ENCODE data around the gene SYCP3.

DNA sequence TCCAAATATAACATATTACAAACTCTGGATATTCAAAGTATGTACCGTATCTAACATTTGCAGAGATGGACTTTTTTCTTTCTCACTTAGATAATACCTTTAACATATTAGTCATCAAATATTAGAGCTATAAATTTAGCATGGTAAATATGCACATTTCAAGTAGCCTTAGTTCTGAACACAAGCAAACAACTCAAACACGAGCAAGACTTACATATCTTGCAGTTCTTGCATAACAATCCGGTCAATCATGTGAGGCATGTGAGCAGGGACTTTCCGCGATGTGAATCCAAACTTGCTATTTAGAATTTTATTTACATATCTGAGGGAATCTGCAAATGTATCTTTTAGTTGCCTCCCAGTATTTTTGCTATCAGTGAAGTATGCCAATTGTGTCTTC is 22.1 kb upstream of the SYCP3 start:
- TF ChIP-seq, protein P1, sequence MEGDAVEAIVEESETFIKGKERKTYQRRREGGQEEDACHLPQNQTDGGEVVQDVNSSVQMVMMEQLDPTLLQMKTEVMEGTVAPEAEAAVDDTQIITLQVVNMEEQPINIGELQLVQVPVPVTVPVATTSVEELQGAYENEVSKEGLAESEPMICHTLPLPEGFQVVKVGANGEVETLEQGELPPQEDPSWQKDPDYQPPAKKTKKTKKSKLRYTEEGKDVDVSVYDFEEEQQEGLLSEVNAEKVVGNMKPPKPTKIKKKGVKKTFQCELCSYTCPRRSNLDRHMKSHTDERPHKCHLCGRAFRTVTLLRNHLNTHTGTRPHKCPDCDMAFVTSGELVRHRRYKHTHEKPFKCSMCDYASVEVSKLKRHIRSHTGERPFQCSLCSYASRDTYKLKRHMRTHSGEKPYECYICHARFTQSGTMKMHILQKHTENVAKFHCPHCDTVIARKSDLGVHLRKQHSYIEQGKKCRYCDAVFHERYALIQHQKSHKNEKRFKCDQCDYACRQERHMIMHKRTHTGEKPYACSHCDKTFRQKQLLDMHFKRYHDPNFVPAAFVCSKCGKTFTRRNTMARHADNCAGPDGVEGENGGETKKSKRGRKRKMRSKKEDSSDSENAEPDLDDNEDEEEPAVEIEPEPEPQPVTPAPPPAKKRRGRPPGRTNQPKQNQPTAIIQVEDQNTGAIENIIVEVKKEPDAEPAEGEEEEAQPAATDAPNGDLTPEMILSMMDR (IDR thresholded peaks at IDR 0.05): no peak
- no peak for TF ChIP-seq ZFX (IDR thresholded peaks at IDR 0.05; ENCODE audit: borderline replicate concordance)

All from 22Rv1 (cell line).